Endothelial cell of umbilical vein (primary cell): ENCODE data around the gene PIP5K1C. TPM values are rescaled to one million over a fixed set of nuclear protein-coding genes. Genes with fewer than 3 reads are reported as not detected.

ENCODE experiments used
- BruUV-seq: library from RNA; stranded (reverse); fragments of 400-500 nt; replicated peaks from 2 replicates; lab custom pipeline; 2021; lab: Mats Ljungman, UMichigan
- CTCF ChIA-PET: fragments of 300-600, 350-600 bp; sonication (Branson Sonifier 250); formaldehyde crosslinking; loops from one replicate; lab custom pipeline; 2021; ENCODE audit warnings: antibody characterized with exemption, inconsistent platforms; lab: Charles Lee
- POLR2A ChIA-PET: fragments of 300-600, 350-600 bp; sonication (Branson Sonifier 250); formaldehyde crosslinking; loops from one replicate; lab custom pipeline; 2021; ENCODE audit warnings: antibody characterized with exemption, inconsistent platforms; lab: Charles Lee
- DNase-seq: peaks from one replicate; pipeline ENCODE4 v3.0.0-alpha.2; 2011; ENCODE audit warnings: low read depth, low spot score
- FAIRE-seq: peaks from 2 replicates; lab custom pipeline; 2011; peaks lifted over from hg19 to GRCh38; lab: Jason Lieb, UNC
- H2AFZ ChIP-seq: 2 replicates; pipeline ENCODE4 v1.6.0; 2012; ENCODE audit warnings: low read depth, low read length, control low read depth, inconsistent platforms
- H3K27ac ChIP-seq: 2 replicates; pipeline ENCODE4 v1.5.1; 2011; ENCODE audit warnings: low read depth, mild to moderate bottlenecking, control low read depth, low read length, moderate library complexity; ENCODE audit not compliant: insufficient read depth
- H3K27me3 ChIP-seq, 2 experiments: 2 replicates each; pipeline versions ENCODE4 v1.6.0 to v1.6.1; 2011; ENCODE audit warnings: low read length in 2 of 2, mixed read lengths in 1 of 2; ENCODE audit not compliant: control insufficient read depth in 2 of 2, insufficient read depth in 2 of 2
- H3K36me3 ChIP-seq, 2 experiments: 2 replicates in 1 of 2; 3 replicates in 1 of 2; pipeline ENCODE4 v1.5.1; 2011; ENCODE audit warnings: low read length in 2 of 2, mild to moderate bottlenecking in 1 of 2, moderate library complexity in 1 of 2; ENCODE audit not compliant: control insufficient read depth in 2 of 2, insufficient read depth in 2 of 2; ENCODE audit errors: extremely low read depth in 1 of 2
- H3K4me1 ChIP-seq: 3 replicates; pipeline ENCODE4 v1.5.1; 2011; ENCODE audit warnings: mild to moderate bottlenecking, low read length; ENCODE audit not compliant: control insufficient read depth, insufficient read depth; ENCODE audit errors: extremely low read depth
- H3K4me2 ChIP-seq: 2 replicates; pipeline ENCODE4 v1.6.1; 2011; ENCODE audit warnings: low read length, control low read depth, mixed read lengths; ENCODE audit not compliant: insufficient read depth
- H3K4me3 ChIP-seq, 3 experiments: fragments of 200-600 bp in 1 of 3; sonication (generic), shearing (Covaris generic) in 1 of 3; replicated peaks in 1 of 3; 2 replicates each; pipeline ENCODE4 v1.5.1; 2011 to 2016; ENCODE audit warnings: control low read depth in 3 of 3, low read length in 3 of 3, mild to moderate bottlenecking in 2 of 3, inconsistent platforms in 1 of 3, low read depth in 1 of 3, moderate library complexity in 1 of 3; ENCODE audit not compliant: insufficient read depth in 1 of 3
- H3K79me2 ChIP-seq: 2 replicates; pipeline ENCODE4 v1.6.0; 2012; ENCODE audit warnings: low read length, inconsistent platforms; ENCODE audit not compliant: control insufficient read depth, insufficient read depth
- H3K9ac ChIP-seq: replicated peaks from 2 replicates; pipeline ENCODE3; 2011; ENCODE audit warnings: low read length, control low read depth; ENCODE audit not compliant: insufficient read depth; ENCODE audit errors: extremely low read depth
- H3K9me1 ChIP-seq: replicated peaks from 3 replicates; pipeline ENCODE4 v1.6.0; 2011; ENCODE audit warnings: mild to moderate bottlenecking, low read length; ENCODE audit not compliant: control insufficient read depth, insufficient read depth; ENCODE audit errors: extremely low read depth
- H3K9me3 ChIP-seq: replicated peaks from 2 replicates; pipeline ENCODE4 v1.5.1; 2012; ENCODE audit warnings: low read length, inconsistent platforms; ENCODE audit not compliant: control insufficient read depth, insufficient read depth
- H4K20me1 ChIP-seq: replicated peaks from 2 replicates; pipeline ENCODE3; 2011; ENCODE audit warnings: mild to moderate bottlenecking, low read length; ENCODE audit not compliant: control insufficient read depth, insufficient read depth; ENCODE audit errors: extremely low read depth
- EZH2 ChIP-seq: IDR thresholded peaks from 2 replicates; pipeline ENCODE4 v1.6.1; 2012; ENCODE audit warnings: borderline replicate concordance, low read depth, mild to moderate bottlenecking, moderate library complexity, low read length, inconsistent platforms; ENCODE audit not compliant: severe bottlenecking
- FOS ChIP-seq: IDR thresholded peaks from 2 replicates; pipeline ENCODE4 v1.6.1; 2011; ENCODE audit warnings: mild to moderate bottlenecking, low read length, moderate library complexity, borderline replicate concordance; ENCODE audit not compliant: insufficient read depth
- GATA2 ChIP-seq: IDR thresholded peaks from 2 replicates; pipeline ENCODE4 v1.7.0; 2011; ENCODE audit warnings: low read depth, mild to moderate bottlenecking, moderate library complexity, mixed read lengths, low read length; ENCODE audit not compliant: insufficient read length, insufficient read depth
- JUN ChIP-seq: IDR thresholded peaks from 2 replicates; pipeline ENCODE4 v1.6.1; 2011; ENCODE audit warnings: borderline replicate concordance, low read depth; ENCODE audit not compliant: insufficient read length, insufficient read depth
- MYC ChIP-seq: IDR thresholded peaks from one replicate; pipeline ENCODE4 v1.6.1; 2011; ENCODE audit warnings: mild to moderate bottlenecking, low read depth, low read length
- POLR2A ChIP-seq: IDR thresholded peaks from 2 replicates; pipeline ENCODE4 v1.6.1; 2012; ENCODE audit warnings: low read depth, mild to moderate bottlenecking, control low read depth, low read length
- POLR2AphosphoS5 ChIP-seq: IDR thresholded peaks from 2 replicates; pipeline ENCODE4 v1.6.1; 2012; ENCODE audit warnings: low read depth, mild to moderate bottlenecking, control low read depth, low read length, moderate library complexity; ENCODE audit not compliant: insufficient read depth
- dilution Hi-C: fragments of 300-500 bp; cut with MboI; formaldehyde crosslinking; loops from one replicate; pipeline ENCODE4 v1.15.0; 2019; ENCODE audit warnings: low sequenced_read_pairs; ENCODE audit not compliant: extremely low pct_ligation_motif_present
- intact Hi-C: fragments of 100-400 bp; cut with micrococcal nuclease; formaldehyde crosslinking; loops from one replicate; pipeline ENCODE4 v1.10.0; 2022
- polyA plus RNA-seq, 4 experiments: library from polyadenylated mRNA; depleted of rRNA in 3 of 4; stranded (reverse) in 3 of 4; unstranded in 1 of 4; fragments of >200 nt; gene quantifications; 2 replicates each; pipeline versions ENCODE4 v1.2.1 to v1.2.3, GENCODE V29; 2011 to 2012; ENCODE audit warnings: missing spikeins in 1 of 4
- total RNA-seq: library from RNA; stranded (reverse); gene quantifications from 2 replicates; pipeline ENCODE4 v1.2.3, GENCODE V29; 2021
- TF ChIP-seq, protein P1 (sequence below), 2 donors: IDR thresholded peaks; 1 replicate in 1 of 2; 2 replicates in 1 of 2; pipeline ENCODE4 v1.5.1; 2011; ENCODE audit warnings: low read length in 2 of 2, mild to moderate bottlenecking in 2 of 2, moderate library complexity in 2 of 2, control low read depth in 1 of 2, inconsistent platforms in 1 of 2, low read depth in 1 of 2; ENCODE audit not compliant: insufficient read depth in 1 of 2; ENCODE audit errors: extremely low read depth in 1 of 2
- TF ChIP-seq, protein P2 (sequence below): IDR thresholded peaks from 2 replicates; pipeline ENCODE4 v1.6.1; 2011; ENCODE audit not compliant: insufficient read depth, insufficient read length

PIP5K1C gene
- total and polyA plus RNA-seq, 2 donors (not counting 3 experiments of a cell fraction or from before 2014, with no cell fraction given), result 31.6 to 79.5 TPM

DNA sequence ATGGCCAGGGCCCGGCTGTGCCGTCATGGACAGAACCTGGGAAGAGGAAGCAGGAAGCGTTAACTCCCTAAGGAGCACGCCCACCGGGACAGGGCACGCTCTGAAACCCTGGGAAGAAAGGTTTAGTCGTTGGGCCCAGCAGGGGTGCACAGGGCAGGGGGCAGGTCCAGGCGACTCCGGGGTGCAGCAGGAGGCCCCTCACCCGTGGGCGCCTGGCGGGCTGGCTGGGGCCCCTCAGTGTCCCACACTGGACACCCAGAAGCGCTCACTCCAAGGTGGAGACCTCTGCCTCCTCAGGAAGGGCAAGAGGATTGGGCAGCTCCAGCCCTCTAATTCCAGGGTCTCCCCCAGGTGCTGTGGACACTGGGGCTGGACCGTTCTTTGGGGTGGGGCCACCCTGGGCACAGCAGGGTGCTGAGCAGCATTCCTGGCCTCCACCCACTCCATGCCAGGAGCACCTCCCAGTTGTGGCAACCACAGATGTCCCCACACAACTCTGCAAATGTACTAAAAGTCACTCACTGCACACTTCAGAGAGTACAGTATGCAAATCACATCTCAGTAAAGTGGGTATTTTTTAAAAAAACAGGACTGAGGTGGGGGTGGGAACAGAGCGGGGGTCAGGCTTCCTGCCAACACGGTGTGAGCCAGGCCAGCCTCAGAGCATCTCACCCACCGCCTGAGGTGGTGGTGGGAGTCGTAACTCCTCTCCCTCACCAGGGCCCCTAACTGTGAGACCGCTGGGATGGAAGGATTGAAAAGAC is 35.2 kb downstream of the PIP5K1C start:
- peaks cover 3% of the 10 kb centered on the region for H3K4me1 ChIP-seq
- H3K9ac ChIP-seq, result no peak overlapping the region
- no peak for DNase-seq
- no peak overlapping the region for H3K27ac ChIP-seq
- no peaks in the 10 kb centered on the region for H3K27me3 ChIP-seq
- H3K4me3 ChIP-seq, result no peak overlapping the region
- intact Hi-C loops, result no loop called here
- H3K9me1 ChIP-seq, result no peaks in the 10 kb centered on the region
- H3K79me2 ChIP-seq, result no peaks in the 10 kb centered on the region
- FAIRE-seq, result no peak
- dilution Hi-C loops, result no loop called here
- no peak overlapping the region for H2AFZ ChIP-seq
- no peak overlapping the region for H3K4me2 ChIP-seq
- no peaks in the 10 kb centered on the region for H3K9me3 ChIP-seq
- peaks cover 0 to 22% of the 10 kb centered on the region in 2 experiments for H3K36me3 ChIP-seq
- POLR2A ChIA-PET, result no interaction called here
- H4K20me1 ChIP-seq, result no peaks in the 10 kb centered on the region
- TF ChIP-seq GATA2 (no peak), POLR2A (no peak), JUN (no peak), EZH2 (no peak), POLR2AphosphoS5 (no peak), FOS (no peak), MYC (no peak)
- TF ChIP-seq, protein P1, sequence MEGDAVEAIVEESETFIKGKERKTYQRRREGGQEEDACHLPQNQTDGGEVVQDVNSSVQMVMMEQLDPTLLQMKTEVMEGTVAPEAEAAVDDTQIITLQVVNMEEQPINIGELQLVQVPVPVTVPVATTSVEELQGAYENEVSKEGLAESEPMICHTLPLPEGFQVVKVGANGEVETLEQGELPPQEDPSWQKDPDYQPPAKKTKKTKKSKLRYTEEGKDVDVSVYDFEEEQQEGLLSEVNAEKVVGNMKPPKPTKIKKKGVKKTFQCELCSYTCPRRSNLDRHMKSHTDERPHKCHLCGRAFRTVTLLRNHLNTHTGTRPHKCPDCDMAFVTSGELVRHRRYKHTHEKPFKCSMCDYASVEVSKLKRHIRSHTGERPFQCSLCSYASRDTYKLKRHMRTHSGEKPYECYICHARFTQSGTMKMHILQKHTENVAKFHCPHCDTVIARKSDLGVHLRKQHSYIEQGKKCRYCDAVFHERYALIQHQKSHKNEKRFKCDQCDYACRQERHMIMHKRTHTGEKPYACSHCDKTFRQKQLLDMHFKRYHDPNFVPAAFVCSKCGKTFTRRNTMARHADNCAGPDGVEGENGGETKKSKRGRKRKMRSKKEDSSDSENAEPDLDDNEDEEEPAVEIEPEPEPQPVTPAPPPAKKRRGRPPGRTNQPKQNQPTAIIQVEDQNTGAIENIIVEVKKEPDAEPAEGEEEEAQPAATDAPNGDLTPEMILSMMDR (IDR thresholded peaks at IDR 0.05; ENCODE audit: extremely low read depth in 1 of 2, insufficient read depth in 1 of 2, low read depth in 1 of 2, low read length in 2 of 2), result no peak
- TF ChIP-seq, protein P2, sequence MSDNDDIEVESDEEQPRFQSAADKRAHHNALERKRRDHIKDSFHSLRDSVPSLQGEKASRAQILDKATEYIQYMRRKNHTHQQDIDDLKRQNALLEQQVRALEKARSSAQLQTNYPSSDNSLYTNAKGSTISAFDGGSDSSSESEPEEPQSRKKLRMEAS, result no peak
- no TSS peak for BruUV-seq
- CTCF ChIA-PET, result interaction anchor here (3.6 to 7.6 kb wide), 2 partner anchors 35 to 42 kb away, joined by 16 to 66 read pairs; partner anchors contain the start of gene PIP5K1C
